NCI-H524 (cell line): ENCODE data around the gene TSHZ2.
"Not testable (repeated sequence)": the region's sequence is repeated elsewhere in the genome, so short reads cannot be mapped to it uniquely, and the experiment has no call there.

Experiments
- DNase-seq, 2 experiments: peaks; one replicate each; lab custom pipeline; 2025; lab: John Stamatoyannopoulos, UW

TSHZ2 gene

GRCh38 chr20:52996130-52996529, 24.0 kb downstream of the TSHZ2 start:
- DNase-seq: no peak

DNA sequence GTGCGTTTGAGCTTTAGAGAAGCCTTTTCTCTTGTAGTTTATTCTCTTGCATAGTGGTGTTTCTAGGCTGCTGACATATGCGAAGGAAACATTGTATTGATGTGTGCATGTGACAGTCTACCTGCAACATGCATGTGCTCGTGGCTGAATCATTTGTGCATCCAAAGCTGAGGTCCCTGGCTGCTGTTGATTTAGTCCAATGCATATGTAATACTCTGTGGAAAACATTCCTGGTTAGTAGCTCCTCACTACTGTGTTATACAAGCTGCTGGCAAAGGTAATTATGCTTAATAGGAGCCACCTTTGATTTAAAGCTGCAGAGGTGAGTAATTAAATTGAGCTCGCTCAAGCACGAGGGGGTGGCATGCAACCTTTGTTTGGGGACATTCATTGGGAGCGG, 24.5 kb downstream of the TSHZ2 start:
- DNase-seq: no peak

GRCh38 chr20:52998268-52998667, 26.1 kb downstream of the TSHZ2 start:
- DNase-seq: no peak

- DNase-seq: no peak
Observed at GRCh38 chr20:52999040-52999439, 26.9 kb downstream of the TSHZ2 start.

DNA sequence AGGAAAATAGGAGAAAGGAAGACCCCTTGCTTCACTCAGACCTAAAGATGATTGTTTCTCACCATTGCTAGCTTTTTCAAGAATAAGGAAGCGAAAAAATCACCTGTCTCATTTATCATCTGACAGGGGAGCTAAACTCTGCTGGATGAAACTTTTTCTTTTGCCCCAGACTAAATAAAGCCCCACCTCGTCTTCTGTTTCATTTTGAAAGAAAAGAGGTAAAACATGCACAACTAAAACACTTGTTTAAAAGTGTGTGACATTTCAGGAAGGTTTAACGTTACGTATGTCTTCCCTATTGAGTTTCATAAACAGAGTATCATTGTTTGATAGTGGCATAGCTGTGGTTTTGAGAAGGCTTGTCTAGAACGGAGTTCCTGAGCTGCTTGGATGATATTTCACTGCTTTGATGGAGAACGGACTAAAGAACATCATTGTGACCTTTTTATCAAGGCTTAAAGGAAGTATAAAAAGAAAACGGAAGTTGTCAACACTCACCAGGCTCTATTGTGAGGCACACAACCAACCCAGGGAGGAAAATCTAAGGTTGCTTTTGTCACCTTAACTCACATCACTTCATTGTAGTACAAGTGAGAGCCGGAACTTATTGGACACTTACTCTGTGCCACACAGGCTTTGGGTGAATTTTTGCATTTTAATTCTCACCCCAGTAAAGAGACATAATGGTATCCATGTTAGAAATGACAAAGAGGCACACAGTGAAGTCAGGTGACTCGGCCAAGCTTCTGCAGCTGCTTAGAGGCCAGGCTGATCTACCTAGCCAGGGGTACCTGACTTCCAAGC, 29.5 kb downstream of the TSHZ2 start:
- DNase-seq: no peak

DNA sequence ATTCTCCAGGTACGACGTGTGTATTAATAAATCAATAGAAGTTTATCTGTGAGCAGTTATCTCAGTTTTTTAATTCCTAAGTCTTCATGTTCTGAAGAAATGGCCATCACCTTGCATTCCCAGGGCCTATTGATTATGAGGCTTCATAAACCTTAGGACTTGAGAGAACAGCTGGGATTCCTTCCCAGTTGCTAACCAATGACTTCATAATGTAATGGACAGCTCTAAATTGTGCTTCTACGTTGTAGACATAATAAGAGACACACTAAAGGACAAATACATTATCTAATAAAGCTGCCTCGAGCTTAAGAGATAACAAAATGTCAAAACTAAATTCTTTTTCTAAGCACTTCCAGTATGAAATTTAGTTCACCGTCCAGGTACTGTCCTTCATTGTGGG, 30.6 kb downstream of the TSHZ2 start:
- no peak for DNase-seq

DNA sequence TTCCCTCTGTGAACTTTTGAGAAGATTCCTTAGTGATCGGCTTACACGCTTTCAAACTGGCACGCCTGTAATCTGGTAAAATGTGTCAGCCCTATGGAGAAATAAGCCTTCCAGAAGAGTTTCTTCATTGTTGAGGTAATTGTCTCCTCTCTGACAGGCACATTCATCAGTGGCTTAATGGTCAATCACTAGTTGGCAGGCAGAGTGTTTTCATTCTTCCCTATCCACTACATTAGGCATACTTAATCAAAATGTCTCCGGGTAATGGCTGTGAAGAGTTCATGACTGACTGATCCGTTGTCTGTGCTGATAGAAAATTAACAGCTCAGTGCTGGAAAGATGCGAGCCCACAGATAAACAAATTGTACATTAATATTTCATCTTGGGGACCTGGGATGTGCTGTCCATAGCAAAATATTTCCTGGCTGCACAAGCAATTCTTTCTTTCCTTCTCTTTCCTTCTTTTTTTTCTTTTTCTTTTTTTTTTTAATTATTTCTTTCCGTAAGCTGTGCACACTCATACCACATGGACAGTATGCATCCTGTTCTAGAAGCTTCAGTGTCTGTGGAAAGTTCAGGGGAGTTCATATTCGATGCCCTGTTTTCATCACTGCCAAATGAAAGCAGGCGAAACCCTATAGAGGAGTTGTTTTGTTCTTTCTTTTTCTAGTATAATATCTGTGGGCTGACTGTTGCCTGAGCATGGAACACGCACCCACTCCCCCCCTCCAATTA, 31.4 kb downstream of the TSHZ2 start:
- DNase-seq: no peak

- no peak for DNase-seq
Observed at GRCh38 chr20:53004267-53004813, 32.2 kb downstream of the TSHZ2 start.

DNA sequence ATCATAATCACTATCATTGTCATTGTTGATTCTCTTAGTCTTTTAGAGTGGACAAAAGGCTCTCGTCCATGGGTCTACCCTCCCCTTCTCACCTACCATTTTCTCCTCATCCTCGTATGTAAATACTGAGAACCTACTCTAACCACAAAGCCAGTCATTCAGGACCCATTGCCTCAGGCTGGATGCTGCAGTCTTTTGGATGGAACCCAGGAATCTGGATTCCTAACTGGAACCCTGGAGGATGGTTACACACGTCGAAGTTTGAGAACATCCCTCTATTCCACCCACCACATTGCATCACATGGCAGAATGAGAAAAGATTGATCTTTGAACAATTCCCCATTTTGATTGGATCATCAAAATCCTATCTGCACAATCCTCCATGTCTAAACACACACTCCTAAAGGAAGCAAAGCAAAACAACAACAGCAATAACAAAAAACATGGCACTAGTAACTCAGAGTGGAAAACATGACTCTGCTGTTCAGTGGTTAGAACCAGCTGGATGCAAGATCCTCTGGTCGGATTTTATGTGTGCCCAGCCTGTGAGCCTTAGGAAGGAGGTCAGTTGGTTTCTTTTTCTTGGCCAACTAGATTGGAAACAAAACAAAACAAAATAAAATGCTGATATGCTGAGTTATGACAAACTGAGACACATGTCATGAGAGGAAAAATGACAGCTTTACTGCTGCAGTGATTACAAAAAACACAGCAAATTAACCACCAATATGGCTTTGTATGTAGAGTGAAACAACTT, 38.0 kb downstream of the TSHZ2 start:
- DNase-seq: no peak

DNA sequence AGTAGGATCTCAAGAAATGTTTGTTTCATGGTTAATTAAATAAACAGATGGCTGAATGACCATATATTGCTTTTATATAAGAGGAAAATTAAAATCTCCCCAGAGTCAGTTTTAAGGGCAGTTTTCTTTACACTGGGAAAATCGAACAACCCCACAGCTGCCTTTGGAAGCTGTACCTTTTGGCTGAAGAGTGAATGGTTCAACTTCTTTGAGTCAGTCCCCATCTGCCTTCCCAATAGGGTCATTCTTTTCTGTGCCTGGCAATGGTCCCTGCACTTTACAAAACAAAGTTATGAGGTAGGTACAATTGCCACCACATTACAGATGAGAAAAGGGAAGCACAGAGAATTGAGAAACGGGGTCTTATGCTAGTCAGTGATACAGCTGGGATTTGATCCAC, 39.5 kb downstream of the TSHZ2 start:
- DNase-seq: no peak

DNA sequence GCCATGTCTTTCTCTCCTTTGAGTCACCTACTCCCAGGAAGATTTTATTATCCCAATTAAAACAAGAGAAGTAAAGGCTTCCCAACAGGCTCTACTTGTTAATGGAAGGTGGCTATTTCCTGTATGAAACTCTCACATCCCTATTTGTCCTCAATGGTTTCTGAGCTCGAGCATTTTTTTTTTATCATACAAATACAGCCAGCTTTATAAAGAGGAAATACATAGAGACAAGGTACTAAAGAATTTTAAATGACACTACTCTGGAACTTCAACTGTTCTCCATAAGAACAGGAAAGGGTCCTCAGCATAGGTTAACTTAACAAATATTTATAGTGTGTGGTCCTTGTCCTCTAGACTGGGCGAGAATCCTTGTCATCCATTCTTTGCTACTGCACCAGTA, 41.0 kb downstream of the TSHZ2 start:
- no peak for DNase-seq

GRCh38 chr20:53013847-53014246, 41.7 kb downstream of the TSHZ2 start:
- DNase-seq: no peak

- no peak for DNase-seq
Observed at GRCh38 chr20:53016071-53016470, 43.9 kb downstream of the TSHZ2 start.

- DNase-seq: no peak
Observed at GRCh38 chr20:53016534-53017042, 44.4 kb downstream of the TSHZ2 start.

DNA sequence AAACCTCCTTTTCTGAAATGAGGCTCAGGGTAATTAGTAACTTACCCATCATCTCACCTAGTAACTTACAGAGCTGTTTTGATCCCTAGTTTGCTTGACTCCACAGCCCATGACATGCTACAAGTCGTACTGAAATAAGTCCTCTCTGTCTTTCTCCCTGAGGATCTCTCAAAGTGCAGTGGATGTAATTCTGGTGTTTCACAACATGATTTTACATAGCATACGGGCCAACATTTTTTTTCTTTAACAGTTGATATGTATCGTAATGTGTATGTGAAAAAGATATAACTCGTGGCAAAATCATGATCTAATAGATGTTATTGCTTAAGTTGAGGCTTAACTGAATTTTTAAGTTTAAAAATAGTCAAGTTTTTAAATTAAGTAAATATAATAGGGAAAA, 45.0 kb downstream of the TSHZ2 start:
- DNase-seq: no peak

- DNase-seq: no peak
Observed at GRCh38 chr20:53019464-53019863, 47.3 kb downstream of the TSHZ2 start.

- DNase-seq: no peak
Observed at GRCh38 chr20:53020376-53020775, 48.2 kb downstream of the TSHZ2 start.

DNA sequence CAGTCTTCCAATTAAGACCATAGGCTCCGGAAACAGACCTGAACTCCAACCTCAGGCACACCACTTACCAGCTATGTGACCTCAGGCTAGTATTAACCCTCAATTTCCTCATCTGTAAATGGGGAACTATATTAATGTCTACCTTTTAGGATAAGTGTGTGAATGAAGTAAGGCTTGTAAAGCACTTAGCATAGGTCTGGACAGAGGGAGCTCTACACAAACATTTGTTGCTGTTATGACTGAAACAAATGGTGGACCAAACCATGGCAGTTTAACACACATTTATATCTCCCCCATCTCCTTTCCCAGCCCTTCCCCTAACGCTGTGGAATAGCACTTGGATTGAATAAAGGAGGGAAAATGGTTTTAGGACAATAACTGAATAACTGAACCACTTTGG, 48.7 kb downstream of the TSHZ2 start:
- DNase-seq: no peak

- no peak for DNase-seq
Observed at GRCh38 chr20:53021934-53022333, 49.8 kb downstream of the TSHZ2 start.

DNA sequence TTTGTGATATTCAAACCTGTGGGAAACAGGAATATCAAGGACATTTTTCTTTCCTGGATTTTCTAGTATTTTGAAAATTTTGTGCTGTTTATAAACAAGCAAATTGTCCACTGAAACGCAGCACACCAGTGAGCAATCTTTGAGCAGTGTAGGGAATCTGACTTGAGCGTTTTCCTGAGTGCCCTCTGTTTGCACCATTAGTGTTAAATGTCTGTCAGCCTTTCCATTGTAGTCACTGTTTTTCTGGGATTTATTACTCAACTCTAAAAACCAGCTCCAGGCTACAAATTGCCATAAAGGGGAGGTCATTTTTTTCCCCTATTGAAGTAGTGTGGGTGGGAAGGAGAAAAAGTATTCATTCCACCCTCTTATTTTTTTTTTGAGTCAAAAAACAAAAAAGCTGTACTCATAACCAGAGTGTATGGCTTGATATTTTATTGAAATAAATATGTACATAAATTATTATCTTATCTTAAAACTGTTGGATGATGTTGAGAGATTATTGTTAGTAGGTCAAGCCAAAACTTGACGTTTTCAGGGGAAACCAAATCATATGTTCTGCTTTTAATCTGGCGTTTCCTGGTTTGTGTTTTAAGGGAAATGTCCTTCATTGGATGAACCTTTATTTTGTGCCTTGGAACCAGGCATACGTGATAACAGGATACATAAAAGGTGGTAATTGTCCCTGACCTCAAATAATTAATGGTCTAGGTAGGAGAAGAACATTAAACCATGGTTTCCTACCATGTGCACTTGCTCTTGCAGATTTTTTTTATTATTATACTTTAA, 51.8 kb downstream of the TSHZ2 start:
- DNase-seq: no peak

- not testable (repeated sequence) for DNase-seq
Observed at GRCh38 chr20:53024653-53025052, 52.5 kb downstream of the TSHZ2 start.
